NB4 (cell line): ENCODE data around the gene RPS6KA2.

Experiments used
- CTCF ChIP-seq: IDR thresholded peaks from one replicate; pipeline ENCODE4 v1.5.1; 2012; ENCODE audit warnings: low read depth, low read length
- MAX ChIP-seq: IDR thresholded peaks from 2 replicates; pipeline ENCODE4 v1.6.1; 2011; ENCODE audit warnings: low read depth, low read length
- POLR2A ChIP-seq: IDR thresholded peaks from 2 replicates; pipeline ENCODE4 v1.6.1; 2011; ENCODE audit warnings: mild to moderate bottlenecking; ENCODE audit not compliant: insufficient read length; ENCODE audit errors: extremely low read depth

- no peak for TF ChIP-seq CTCF
- TF ChIP-seq POLR2A, result no peak
- TF ChIP-seq MAX, result no peak
Measured at GRCh38 chr6:166618251-166618650, 8.8 kb downstream of the RPS6KA2 start.
